ENCODE measurements around the gene CCDC12.

The CCDC12 gene

DNA sequence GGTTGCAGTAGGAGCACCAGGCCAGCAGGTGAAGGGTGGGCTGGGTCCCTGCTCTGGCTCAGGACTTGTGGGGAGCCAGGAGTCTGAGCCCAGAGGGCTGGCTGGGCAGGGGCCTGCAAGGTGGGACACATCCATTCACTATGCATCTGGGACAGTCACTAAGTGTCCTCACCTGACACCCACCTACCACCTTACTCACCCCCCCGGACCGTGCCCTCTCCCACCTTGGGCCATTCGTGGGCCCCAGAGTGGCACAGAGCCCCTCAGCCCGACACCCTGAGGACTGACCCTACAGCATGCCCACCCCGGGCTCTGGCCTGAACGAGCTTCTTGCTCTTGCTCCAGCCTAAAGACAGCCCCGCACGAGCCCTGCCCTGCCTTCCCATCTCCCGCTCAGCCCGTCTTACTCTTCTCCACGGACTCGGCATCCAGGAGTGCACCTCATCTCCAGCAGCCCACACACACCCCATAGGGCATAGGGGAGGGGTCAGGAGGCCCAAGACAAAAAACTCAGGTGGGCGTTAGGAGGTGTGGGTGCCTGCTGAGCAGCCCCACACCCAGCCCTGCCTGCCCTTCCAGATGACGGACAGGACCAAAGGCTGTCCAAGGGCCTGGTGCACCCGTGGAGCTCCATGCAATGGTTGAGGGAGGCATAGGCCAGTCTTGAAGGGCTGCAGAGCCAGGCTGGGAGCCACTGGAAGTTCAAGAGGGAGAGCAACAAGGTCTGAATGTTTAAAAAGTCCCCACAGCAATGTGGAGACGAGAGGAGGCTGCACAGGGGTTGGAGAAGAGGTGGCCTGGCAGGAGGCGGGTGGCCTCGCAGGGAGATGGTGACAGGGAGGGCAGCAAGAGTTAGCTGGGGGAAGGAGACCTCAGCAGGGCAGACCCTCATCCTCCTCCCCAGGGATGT is 72.0 kb downstream of the CCDC12 start:
- DNase-seq (ENCODE audit: low read depth) = no peak

DNA sequence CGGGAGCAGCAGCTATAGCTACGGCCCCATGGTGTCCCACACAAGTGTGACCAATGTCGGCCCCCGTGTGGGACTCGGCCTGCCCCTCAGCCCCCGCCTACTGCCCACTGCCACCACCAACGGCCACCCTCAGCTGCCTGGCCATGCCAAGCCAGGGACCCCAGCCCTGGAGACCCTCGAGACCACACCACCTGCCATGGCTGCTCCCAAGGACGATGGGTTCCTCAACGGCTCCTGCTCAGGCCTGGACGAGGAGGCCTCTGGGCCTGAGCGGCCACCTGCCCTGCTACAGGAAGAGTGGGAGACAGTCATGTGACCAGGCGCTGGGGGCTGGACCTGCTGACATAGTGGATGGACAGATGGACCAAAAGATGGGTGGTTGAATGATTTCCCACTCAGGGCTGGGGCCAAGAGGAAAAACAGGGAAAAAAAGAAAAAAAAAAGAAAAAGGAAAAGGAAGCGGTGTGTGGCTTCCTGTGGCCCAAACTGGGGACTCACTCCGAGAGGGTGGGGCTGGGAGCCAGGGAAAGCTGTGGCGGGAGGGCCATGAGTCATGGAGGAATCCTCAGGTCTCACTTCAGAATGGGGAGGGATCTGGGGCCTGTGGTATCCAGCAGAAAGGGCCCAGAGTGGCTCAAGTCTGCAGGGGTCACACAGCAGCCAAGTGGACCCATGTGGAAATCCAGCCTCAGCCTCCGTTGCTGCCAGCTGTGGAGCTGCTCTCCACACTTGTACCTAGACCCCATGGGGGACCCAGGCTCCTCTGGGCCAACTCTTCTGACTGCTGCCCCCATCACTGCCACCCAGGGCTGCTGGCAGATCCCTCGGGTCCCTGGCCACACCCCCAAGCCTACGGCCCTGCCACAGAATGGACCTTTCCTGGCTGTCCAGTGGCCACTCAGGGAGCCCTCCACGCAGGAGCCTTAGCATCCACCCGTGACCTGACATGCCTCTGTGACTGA is 72.9 kb downstream of the CCDC12 start:
- DNase-seq (ENCODE audit: low read depth) = no peak

DNA sequence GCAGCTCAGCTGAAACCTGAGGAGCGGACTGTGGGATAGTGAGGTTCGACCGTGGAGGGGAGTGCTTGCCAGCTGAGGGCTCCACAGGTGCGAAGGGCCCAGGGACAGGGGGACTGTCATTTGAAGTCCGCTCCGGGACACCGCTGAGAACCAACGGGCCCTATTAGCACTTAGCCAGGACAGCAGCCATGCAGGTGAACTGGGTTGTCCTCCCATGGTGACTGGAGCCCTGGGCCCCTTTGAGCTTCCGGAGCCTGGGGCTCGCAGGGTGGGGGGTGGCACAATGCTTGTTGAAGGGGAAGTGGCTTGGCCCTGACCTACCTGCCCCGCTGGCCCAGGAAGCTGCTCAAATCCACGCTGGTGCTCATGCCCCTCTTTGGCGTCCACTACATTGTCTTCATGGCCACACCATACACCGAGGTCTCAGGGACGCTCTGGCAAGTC is 74.3 kb downstream of the CCDC12 start:
- no peak for DNase-seq (ENCODE audit: low read depth)

DNA sequence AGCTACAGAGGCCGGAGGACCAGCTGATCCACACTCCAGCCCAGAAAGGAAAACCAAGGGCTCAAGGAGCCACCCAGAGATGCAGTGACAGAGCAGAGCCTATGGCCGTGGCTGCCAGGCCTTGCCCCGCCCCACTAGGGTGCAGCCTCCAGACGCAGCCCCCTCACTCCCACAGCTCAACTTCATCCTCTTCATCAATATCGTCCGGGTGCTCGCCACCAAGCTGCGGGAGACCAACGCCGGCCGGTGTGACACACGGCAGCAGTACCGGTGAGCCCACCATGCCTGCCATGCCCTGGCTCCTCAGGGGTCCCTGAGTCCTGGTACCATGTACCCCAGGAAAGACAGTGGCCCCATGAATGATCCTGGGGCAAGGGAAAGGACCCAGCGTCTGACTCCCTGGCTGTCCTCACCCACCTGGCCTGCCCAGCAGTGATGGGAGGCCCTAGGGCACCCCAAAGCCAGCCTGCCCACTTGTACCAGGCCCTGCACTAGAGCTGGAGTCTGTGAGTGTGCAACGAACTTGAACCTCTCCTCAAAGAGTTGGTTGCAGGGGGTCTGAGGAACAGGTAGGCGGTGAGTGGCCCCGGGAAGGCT is 74.9 kb downstream of the CCDC12 start:
- DNase-seq (ENCODE audit: low read depth) = no peak

DNA sequence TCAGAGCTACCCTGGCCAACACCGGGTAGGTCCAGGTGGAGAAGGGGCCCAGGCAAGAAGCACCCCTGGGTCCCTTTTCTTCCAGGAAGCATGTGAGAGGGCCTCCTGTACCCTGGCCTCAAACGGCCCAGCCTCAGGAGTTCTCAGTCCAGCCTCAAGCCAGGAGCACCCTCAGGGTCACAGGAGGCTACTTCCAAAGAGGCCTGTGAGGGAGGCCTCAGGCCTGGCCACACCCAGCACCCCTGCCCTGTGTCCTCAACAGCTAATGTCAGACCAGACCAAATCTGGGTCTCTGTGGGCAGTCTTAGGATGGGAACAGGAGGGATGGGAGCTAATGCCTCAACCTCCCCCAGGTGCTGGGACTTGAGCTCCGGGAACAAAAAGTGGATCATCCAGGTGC is 75.5 kb downstream of the CCDC12 start:
- DNase-seq (ENCODE audit: low read depth) = no peak

DNA sequence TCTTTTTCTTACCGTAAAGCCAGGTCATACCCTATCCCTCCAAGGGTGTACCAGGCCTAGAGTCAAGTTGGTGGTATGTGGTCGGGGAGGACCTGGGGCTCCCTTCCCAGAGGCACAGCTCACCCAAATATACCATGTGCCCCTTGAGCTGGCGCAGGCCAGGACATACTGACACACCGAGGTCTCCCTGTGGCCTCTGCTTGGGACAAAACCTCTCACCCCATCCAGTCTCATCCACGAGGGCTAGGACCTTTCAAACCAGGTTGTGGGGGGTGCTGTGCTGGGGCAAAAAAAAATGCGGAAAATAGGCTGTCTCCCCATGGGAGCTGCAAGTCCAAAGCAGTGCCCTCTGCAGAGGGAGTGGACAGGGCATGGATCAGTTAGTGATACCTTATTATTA is 76.2 kb downstream of the CCDC12 start:
- DNase-seq (ENCODE audit: low read depth) = no peak

DNA sequence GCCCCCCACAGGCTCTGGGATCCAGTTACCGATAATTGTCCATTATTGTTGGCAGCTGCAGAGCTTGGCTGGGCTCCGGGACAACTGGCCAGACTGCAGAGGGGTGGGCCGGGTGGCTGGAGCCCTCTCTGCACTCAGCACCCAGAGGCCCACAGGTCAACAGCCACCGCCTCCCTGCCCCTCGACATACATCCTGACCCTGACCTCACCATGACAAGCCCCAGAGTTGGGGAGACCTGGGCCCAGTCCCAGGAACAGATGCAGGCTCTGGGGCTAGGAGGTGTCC is 76.6 kb downstream of the CCDC12 start:
- no peak for DNase-seq (ENCODE audit: low read depth)

DNA sequence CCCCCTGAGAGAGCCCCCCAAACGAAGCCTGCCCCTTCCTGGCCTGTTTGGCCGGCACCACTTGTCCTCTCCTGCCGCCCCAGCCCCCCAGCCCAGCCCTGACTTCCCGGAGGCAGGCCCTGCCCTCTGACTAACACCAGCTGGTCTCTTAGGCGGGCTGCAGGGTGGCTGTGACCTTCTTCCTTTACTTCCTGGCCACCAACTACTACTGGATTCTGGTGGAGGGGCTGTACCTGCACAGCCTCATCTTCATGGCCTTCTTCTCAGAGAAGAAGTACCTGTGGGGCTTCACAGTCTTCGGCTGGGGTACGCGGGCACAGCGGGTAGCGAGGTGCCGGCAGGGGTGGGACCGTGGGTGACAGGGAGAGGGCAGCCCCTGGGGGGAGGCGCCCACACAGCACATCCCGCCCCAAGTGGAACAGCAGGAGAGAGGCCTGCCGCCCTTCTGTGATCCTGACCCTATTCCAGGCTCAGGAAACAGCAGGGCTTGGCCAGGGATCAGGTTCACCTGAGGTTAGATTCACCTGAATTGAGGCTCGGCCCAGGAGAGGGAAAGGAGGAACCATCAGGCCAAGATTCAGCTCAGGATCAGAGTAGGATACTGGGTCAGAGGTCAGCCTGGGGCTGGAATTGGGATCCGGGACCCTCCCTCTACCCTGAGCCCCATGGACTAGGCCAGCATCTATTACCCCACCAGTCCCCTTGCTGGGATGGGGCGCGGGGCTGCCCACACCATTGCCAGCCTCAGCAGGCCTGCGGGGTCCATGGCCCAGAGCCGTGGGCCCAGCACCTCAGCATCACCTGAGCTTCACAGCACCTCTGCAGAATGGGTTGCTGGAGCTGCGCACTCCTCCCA is 77.2 kb downstream of the CCDC12 start:
- DNase-seq (ENCODE audit: low read depth) = no peak

DNA sequence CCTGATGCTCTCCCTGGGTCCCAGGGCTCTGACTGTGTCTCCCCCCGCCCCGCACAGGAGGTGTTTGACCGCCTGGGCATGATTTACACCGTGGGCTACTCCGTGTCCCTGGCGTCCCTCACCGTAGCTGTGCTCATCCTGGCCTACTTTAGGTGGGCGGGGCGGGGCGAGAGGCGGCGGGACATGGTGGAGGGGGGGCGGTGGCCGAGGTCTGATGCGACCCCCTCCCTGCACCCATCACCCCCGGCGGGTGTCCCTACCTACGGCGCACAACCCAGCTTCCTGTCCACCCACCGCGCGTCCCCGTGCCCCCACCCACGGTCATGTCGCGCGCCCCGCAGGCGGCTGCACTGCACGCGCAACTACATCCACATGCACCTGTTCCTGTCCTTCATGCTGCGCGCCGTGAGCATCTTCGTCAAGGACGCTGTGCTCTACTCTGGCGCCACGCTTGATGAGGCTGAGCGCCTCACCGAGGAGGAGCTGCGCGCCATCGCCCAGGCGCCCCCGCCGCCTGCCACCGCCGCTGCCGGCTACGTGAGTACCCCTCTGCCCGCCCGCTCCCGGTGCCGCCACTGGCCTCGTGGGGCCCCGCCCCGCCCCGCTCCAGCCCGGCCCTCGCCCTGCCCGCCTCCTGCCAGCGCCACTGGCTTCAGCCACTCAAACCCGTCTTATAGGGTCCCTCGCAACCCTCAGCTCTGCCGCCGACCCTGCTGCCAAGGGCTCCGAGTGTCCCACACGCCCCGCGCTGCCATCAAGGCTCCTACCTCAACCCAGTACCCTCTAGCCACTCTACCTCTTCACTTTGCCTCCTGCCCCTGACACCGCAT is 78.0 kb downstream of the CCDC12 start:
- no peak for DNase-seq (ENCODE audit: low read depth)

DNA sequence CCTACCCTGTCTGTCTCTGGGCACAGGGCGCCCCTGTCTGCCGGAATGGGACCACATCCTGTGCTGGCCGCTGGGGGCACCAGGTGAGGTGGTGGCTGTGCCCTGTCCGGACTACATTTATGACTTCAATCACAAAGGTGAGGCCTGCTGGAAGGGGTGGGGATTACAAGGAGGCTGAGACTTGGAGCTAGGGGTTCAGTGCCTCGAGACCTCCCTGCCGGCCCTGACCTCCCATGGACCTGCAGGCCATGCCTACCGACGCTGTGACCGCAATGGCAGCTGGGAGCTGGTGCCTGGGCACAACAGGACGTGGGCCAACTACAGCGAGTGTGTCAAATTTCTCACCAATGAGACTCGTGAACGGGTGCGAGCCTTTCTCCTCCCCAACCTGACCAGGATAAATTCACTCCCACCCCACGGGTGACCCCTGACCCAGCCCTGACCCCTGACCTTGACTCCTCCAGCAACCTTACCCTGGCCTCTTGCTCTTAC is 78.7 kb downstream of the CCDC12 start:
- no peak for DNase-seq (ENCODE audit: low read depth)

DNA sequence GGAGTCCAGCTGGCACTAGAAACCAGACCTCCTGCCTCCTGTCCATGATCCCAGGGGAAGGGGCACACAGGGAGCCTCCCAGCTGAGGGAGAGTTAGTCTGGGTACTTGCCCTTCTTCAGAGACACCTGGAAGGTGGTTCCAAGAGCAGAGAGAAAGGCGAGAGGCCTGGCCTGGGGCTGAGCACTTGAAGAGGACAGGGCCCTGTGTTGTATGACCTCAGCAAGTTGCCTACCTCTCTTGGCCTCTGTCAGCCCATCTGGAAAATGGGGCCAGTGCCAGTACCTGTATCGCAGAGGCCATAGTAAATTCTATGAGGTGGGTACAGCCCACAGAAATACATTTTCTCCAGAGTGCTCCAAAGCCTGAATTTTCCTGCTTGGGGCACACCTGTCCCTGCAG is 79.5 kb downstream of the CCDC12 start:
- no peak for DNase-seq (ENCODE audit: low read depth)

DNA sequence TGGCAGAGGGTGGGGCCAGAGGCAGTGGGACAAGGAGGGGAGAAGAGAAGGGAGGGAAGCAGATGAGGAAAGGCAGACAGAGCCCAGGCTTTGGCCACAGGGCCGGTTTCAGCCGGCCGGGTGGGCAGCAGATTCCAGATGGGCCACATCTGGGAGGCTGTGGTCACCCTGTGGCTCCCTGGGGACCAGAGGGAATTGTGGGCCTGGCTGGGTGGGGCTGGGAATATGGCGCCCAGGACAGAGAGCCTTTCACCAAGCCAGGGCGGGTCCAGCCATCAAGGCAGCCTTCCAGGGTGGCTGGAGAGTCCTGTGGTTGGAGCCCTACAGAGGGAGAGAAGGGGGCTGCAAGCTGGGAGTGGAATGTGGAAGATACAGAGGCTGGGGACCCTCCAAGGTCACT is 80.2 kb downstream of the CCDC12 start:
- DNase-seq (ENCODE audit: low read depth) = no peak

DNA sequence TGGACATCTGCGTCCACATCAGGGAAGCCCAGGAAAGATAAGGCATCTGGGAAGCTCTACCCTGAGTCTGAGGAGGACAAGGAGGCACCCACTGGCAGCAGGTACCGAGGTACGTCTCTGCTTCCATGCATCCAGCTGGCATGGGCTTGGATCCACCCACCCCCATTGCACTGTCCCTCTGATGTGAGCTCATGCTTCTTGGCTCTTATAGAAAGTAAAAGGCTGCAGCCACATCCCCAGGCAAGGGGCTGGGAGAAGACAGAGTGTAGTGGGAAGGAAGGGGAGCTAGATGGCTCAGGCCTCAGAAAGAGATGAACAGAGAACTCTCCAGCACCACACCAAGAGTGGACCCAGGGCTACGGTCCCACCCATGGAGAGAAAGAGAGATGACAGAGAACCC is 80.8 kb downstream of the CCDC12 start:
- no peak for DNase-seq (ENCODE audit: low read depth)

DNA sequence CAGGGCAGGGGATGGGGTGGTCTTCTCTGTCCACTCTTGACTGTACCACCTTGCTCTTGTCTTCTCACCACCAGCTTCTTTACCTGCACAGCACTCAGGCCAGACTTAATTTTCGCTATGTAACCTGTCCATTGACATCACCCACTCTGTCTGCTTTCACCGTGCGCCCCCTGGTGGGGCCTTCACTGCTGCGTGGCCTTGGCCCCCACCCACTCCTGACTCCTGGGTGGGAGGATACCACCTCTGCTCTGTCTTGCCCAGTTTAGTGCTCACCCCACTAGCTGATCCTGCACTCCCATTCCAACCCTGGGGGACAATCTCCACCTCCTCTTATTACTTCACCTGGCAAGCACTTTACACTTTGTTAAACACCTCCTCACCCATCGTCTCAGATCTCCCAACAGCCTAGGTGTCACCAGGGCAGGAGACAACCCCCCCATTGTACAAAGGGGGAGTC is 81.3 kb downstream of the CCDC12 start:
- DNase-seq (ENCODE audit: low read depth) = peak; percentile 62

DNA sequence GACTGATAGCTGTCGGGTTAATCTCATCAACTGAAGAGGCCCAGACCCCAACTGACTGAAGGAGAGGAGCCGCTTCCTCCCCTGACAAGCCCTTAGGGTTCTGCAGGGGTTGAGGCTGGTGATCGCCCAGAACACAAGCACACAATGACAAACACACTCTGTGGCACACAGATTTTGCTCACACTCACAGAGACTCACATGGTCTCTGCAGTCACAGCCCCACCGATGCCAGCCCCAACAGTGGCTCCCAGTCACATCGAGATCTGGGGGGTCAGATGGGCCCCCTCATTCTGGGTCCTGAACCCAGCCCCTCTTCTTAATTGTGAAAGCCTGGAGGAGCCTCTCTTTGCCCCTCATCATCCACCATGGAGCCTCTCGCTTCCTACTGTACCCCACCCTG is 82.3 kb downstream of the CCDC12 start:
- DNase-seq (ENCODE audit: low read depth) = no peak

DNA sequence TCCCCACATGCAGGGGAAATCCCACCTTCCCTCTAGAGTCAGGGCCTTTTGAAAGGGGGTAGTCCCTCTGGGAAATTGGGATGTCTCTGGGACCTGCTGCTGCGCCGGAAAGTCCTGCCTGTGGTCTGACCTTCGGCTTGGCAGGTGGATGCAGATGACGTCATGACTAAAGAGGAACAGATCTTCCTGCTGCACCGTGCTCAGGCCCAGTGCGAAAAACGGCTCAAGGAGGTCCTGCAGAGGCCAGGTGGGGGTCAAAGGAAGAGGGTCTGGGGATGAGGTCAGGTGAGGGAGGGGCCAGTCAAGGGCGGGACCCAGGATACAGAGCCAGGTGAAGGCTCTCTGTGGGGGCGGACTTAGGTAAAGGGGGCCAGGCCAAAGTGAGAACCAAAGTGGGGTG is 82.8 kb downstream of the CCDC12 start:
- DNase-seq (ENCODE audit: low read depth) = no peak

DNA sequence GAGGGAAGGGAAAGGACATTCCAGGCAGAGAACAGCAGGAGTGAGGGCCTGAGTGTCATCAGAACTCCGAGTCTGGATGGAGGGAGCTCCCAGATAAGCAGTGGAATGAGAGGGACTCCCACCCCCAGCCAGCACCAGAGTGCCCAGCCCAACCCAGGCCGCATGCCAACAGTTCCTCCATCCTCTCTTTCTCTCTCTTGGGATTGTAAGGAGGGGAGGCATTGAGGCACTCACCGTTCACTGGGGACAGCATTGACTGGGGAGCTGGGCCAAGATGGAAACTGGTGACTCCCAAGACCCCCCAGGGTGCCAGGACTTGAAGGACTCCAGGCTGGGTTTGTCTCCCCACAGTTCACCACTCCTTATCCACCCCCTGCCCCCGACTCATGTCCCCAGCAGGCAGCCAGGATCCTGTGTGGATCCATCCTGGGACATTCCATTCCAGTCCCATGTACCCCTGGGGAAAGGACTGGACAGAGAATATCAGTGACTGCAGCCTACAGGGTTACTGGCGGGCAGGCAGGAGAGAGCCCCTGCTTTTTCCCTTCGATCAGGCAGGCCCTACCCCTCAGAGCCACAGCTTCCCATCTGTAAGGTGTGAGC is 83.3 kb downstream of the CCDC12 start:
- no peak for DNase-seq (ENCODE audit: low read depth)

DNA sequence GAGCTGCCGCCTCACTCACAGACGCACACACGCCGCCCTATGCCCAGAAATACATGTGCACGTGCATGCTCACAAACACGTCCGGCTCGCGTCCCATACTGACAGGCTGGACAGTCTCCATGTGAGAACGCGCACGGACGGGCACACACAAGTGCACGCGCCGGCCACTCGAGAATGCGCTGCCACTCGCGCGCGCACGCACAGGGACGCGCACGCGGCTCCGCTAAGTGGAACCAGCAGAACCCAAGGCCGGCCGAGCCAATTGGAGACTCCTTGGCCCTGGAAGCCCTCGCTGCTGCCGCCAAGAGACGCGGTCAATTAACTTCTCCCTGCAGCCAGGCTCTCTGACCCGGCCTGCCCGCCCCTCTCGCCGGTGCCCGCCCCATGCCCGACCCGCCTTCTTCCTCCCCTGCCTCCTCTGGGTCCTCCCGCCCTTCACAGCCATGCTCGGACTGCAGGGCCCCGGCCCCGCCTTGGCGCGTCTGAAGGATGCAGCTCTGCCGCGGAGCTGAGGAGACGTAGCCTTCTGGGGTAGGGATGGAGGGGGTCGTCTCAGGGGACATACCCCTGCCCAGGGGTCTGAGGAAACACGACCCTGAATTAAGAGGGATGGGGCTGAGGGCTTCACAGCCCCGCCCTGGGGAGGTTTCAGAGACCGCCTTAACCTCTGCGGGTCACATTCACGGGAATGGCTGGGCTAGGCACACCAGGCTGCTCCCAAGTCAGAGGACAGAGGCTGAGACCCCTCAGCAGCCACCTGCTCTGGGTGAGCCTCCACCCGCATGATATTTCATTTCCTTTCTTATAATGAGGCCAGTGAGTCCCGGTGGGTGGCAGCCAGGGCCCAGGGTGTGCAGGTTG is 84.0 kb downstream of the CCDC12 start:
- no peak for DNase-seq (ENCODE audit: low read depth)

DNA sequence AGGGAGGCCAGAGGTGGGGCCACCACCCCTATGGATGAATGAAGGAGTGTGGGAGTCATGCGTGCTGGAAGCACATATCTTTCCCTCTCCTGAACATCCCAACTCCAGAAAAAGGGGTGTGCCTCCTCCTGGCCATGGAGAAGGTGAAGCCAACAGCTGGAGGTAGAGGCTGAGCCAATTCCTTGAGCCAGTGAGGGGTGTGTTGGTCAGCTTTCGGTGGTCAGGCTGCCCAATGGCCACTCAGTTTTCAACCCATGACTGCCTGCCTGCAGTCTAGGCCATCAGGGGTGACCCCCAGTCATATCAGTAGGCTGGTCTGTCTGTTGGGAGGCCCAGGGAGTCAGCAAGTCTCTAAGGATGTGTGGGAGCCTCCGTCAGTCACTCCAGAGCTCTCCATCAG is 85.4 kb downstream of the CCDC12 start:
- no peak for DNase-seq (ENCODE audit: low read depth)
